Measurements from ENCODE around the gene YDJC. TPM values are rescaled to one million over a fixed set of nuclear protein-coding genes. Genes with fewer than 3 reads are reported as not detected.
A peak's percentile ranks its signal among the peaks of the same experiment; 100 is the strongest.
"Not testable (repeated sequence)": the region's sequence is repeated elsewhere in the genome, so short reads cannot be mapped to it uniquely, and the experiment has no call there.

The YDJC gene, protein sequence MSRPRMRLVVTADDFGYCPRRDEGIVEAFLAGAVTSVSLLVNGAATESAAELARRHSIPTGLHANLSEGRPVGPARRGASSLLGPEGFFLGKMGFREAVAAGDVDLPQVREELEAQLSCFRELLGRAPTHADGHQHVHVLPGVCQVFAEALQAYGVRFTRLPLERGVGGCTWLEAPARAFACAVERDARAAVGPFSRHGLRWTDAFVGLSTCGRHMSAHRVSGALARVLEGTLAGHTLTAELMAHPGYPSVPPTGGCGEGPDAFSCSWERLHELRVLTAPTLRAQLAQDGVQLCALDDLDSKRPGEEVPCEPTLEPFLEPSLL
- 10 to 100 TPM in 3 of 4 donors, 1 to 10 TPM in 1; 9.7 to 18.8 (median 12.6) TPM for polyA plus RNA-seq (ENCODE audit: insufficient read length in 4 of 4)

DNA sequence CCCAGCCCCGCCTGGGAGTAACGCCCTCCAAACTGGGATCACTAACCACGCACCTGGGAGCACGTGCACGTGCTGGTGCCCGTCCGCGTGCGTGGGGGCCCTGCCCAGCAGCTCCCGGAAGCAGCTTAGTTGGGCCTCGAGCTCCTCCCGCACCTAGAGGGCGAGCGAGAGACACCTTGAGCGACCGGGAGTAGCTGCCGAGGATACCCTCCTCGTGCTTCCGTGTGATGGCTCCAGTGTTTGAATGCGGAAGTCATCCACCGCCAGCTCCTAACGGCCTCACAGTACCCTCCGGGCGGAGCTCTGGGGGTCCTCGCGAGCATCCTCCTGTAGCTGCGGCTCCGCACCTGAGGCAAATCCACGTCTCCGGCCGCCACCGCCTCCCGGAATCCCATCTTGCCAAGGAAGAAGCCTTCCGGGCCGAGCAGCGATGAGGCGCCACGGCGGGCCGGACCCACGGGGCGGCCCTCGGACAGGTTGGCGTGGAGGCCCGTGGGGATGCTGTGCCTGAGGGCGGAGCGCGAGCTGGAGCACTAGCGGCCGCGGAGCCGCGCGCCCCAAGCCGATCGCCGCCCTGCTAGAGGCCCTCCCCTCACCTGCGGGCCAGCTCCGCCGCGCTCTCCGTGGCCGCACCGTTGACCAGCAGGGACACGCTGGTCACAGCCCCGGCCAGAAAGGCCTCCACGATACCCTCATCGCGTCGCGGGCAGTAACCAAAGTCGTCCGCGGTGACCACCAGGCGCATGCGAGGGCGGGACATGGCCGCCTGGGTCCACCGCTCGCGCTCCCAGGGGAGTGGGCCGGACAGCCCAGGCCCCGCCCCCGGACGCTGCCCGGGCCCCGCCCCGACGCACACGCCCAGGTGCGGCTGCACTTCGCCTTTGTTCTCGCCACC, at the start of gene YDJC:
TSS of gene YDJC (minus strand) at position 768 of the 895 bp plus-strand sequence. CDS start at position 760, 8 bp downstream.
- DNase-seq (ENCODE audit: low read depth in 4 of 4, low spot score in 3 of 4) = peak; percentile 82 to 85 (median 83)

DNA sequence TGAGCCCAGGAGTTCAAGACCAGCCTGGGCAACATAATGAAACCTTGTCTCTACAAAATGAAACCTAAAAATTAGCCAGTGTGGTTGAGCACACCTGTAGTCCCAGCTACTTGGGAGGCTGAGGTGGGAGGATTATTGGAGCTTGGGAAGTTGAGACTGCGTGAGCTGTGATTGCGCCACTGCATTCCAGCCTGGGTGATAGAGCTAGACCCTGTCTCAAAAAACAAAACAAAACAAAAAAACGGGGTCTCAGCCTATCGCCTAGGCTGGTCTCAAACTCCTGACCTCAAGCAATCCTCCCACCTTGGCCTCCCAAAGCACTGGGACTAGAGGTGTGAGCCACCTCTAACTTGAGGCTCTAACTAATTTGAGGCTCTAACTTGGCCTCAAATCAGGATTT, 49.6 kb upstream of the YDJC start:
- no peak for DNase-seq (ENCODE audit: low read depth in 4 of 4, low spot score in 3 of 4)

GRCh38 chr22:21678842-21679241, 49.0 kb upstream of the YDJC start:
- not testable (repeated sequence) for DNase-seq (ENCODE audit: low read depth in 4 of 4, low spot score in 3 of 4)

DNA sequence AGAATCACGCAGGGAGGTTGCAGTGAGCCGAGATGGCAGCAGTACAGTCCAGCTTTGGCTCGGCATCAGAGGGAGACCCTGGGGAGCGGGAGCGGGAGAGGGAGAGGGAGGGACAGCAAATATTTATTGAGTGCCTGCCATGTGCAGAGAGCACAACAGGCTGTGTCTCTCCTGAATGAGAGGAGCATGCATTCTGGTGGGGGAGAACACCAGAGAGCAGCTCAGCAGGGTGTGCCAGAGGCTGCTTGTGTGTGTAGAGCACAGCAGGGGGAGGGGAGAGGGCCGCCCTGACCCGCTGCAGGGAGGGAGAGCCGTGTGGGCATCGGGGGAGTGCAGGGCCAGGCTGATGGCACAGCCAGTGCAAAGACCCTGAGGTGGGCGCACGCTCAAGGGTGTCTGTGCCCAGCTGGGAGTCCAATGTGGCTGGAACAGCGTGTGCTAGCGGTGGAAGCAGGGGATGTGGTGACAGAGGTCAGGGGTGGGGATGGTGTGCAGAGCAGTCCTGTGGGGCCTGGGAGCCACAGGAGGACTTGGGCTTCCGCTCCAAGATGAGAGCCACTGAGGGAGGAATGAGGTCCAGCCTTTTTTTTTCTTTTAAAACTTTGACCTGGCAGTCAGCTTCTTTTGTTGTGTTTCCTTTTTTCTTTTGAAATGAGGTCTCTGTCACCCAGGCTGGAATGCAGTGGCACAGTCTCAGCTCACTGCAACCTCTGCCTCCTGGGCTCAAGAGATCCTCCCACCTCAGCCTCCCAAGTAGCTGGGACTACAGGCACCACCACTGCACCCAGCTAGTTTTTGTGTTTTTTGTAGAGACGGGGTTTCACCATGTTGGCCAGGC, 48.0 kb upstream of the YDJC start:
- DNase-seq (ENCODE audit: low read depth in 4 of 4, low spot score in 3 of 4) = no peak

GRCh38 chr22:21674638-21675245, 44.9 kb upstream of the YDJC start:
- no peak for DNase-seq (ENCODE audit: low read depth in 4 of 4, low spot score in 3 of 4)

GRCh38 chr22:21673534-21674321, 43.9 kb upstream of the YDJC start:
- DNase-seq (ENCODE audit: low read depth in 4 of 4, low spot score in 3 of 4) = no peak

DNA sequence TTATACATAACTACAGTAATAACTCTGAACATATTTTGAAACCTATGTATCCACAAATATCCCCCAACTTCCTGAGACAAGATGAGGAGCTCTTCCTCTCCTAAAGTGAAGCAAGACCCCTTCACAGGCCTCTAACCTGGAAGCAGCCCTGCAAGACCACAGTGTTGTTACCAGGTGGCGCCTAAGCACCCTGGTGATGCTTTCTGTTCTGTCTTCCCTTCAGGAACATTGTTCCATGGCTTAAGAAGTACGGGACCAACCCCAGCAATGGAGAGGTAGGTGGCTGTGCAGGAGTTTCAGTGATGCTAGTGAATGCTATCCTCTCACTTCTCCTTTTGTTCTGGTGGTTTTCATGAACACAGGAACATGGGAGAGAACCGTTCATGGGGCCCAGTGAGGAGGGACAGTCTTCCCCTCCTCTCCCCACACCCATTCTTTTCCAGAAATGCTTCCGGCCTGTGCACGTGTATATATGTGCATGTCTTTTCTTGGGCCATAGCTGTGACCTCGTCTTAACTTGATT, 42.3 kb upstream of the YDJC start:
- no peak for DNase-seq (ENCODE audit: low read depth in 4 of 4, low spot score in 3 of 4)

DNA sequence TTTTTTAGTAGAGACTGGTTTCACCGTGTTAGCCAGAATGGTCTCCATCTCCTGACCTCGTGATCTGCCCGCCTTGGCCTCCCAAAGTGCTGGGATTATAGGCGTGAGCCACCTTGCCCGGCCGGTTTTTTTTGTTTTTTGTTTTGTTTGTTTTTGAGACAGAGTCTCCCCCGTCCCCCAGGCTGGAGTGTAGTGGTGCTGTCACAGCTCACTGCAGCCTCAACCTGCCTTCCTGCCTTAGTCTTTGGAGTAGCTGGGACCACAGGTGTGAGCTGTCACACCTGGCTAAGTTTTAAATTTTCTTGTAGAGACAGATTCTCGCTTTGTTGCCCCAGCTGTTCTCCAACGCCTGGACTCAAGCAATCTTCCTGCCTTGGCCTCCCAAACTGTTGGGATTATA, 39.2 kb upstream of the YDJC start:
- DNase-seq (ENCODE audit: low read depth in 4 of 4, low spot score in 3 of 4) = no peak

DNA sequence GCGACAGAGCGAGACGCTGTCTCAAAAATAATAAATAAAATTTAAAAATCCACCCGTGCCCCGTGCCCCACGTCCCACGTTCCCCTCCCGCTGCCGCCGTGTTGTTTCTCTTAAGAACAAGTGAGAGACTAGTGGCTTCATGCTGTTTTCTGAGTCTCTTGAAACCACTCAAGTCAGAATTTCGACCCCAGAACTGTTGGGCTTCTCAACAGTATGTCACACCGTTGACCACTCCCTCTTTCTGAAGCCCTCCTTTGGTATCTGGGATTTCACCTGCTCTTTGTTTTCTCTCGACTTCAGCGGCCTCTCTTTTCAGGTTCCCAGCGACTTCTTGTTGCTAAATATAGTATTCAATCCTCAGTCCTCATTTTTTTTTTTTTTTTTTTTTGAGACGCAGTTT, 37.0 kb upstream of the YDJC start:
- no peak for DNase-seq (ENCODE audit: low read depth in 4 of 4, low spot score in 3 of 4)

DNA sequence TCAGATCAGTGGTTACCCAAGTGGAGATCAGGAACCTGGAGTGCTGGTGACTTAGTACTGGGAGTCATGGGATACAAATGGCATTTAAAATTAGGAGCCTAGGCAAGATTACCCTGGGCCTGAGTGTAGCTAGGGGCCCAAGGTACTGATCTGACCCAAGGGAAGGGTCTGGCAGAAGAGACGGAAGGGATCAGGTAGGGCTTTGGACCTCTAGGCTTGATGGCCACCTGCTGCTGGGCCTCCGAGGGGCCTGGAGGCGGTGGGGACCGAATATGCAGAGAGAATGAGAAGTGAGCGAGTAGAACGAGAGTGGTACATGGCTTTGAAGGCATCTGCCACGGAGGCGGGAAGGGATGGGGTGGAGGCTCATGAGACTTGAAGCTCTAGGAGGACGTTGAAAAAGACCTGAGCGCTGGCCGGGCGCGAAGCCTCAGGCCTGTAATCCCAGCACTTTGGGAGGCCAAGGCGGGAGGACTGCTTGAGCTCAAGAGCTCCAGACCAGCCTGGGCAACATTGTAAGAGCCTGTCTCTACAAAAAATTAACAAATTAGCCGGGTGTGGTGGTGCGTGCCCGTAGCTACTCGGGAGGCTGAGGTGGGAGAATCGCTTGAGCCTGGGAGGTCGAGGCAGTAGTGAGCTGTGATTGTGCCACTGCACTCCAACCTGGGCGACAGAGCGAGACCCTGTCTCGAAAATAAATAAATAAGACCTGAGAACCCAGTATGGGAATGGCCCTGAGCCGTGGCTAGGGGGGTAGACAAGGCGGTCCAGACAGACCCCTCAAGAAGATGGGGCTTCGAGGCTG, 35.4 kb upstream of the YDJC start:
- no peak for DNase-seq (ENCODE audit: low read depth in 4 of 4, low spot score in 3 of 4)

GRCh38 chr22:21663738-21664137, 33.9 kb upstream of the YDJC start:
- DNase-seq (ENCODE audit: low read depth in 4 of 4, low spot score in 3 of 4) = no peak

GRCh38 chr22:21661991-21662390, 32.2 kb upstream of the YDJC start:
- DNase-seq (ENCODE audit: low read depth in 4 of 4, low spot score in 3 of 4) = no peak

GRCh38 chr22:21660904-21661303, 31.1 kb upstream of the YDJC start:
- DNase-seq (ENCODE audit: low read depth in 4 of 4, low spot score in 3 of 4) = no peak

DNA sequence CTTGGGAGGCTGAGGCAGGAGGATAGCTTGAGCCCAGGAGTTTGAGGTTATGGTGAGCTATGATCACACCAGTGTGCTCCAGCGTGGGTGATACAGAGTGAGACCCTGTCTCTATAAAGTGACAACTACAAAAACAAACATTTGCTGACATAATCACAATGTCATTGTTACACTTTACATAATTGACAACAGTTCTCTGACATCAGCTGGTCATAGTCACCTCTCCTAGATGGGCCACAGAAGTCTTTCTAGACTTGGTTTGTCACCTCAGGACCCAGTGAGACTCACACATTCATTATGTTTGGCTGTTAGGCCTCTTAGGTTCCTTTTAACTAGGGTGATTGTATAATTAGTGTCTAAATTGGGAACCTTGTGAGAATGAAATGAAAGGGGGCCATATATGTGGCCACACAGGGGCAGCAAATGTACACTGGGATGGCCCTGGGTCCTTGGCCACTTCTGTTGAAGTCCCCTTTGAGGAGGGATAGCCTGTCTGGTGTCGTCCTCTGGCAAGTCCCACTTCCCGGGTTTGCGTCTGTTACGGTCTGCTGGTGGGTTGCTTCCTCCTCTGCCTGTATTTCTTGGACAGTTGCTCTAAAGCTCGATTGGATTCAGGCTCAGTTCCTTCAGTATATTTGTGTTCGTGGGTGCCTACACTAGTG, 30.2 kb upstream of the YDJC start:
- DNase-seq (ENCODE audit: low read depth in 4 of 4, low spot score in 3 of 4) = no peak

GRCh38 chr22:21657360-21658032, 27.7 kb upstream of the YDJC start:
- no peak for DNase-seq (ENCODE audit: low read depth in 4 of 4, low spot score in 3 of 4)

GRCh38 chr22:21657020-21657359, 27.2 kb upstream of the YDJC start:
- no peak for DNase-seq (ENCODE audit: low read depth in 4 of 4, low spot score in 3 of 4)
